GM19455 (cell line): ENCODE data around the gene TNNT1.

Experiments
- ATAC-seq: cut with Tn5 transposase; IDR thresholded peaks from one replicate; pipeline ENCODE4 v1.9.1; 2021; ENCODE audit not compliant: unreplicated experiment

Gene TNNT1

GRCh38 chr19:55146078-55146704 is 2.8 kb downstream of the TNNT1 start:
- no peak for ATAC-seq

GRCh38 chr19:55145232-55145631 is 3.8 kb downstream of the TNNT1 start:
- ATAC-seq: no peak

- no peak for ATAC-seq
Measured at GRCh38 chr19:55141696-55142095, 7.3 kb downstream of the TNNT1 start.

GRCh38 chr19:55137915-55138314 is 11.1 kb downstream of the TNNT1 start:
- ATAC-seq: no peak

- ATAC-seq: no peak
Measured at GRCh38 chr19:55136399-55137102, 12.5 kb downstream of the TNNT1 start.

- ATAC-seq: no peak
Measured at GRCh38 chr19:55134736-55135135, 14.3 kb downstream of the TNNT1 start.

- ATAC-seq: no peak
Measured at GRCh38 chr19:55133639-55134444, 15.2 kb downstream of the TNNT1 start.

GRCh38 chr19:55132453-55133129 is 16.4 kb downstream of the TNNT1 start:
- ATAC-seq: no peak

- no peak for ATAC-seq
Measured at GRCh38 chr19:55131421-55131820, 17.6 kb downstream of the TNNT1 start.

- no peak for ATAC-seq
Measured at GRCh38 chr19:55119053-55119452, 30.0 kb downstream of the TNNT1 start.

- no peak for ATAC-seq
Measured at GRCh38 chr19:55118401-55118991, 30.5 kb downstream of the TNNT1 start.

GRCh38 chr19:55117663-55118391 is 31.2 kb downstream of the TNNT1 start:
- peak; percentile 84 for ATAC-seq

GRCh38 chr19:55116859-55117662 is 31.9 kb downstream of the TNNT1 start, which contains the start of gene PPP1R12C:
PPP1R12C (minus strand) TSS chr19:55117637; CDS start chr19:55117543, 94 bp downstream.
- ATAC-seq: peak; percentile 13

- no peak for ATAC-seq
Measured at GRCh38 chr19:55116232-55116858, 32.7 kb downstream of the TNNT1 start.

GRCh38 chr19:55115446-55116065 is 33.5 kb downstream of the TNNT1 start:
- no peak for ATAC-seq

- ATAC-seq: no peak
Measured at GRCh38 chr19:55114566-55115145, 34.4 kb downstream of the TNNT1 start.

- no peak for ATAC-seq
Measured at GRCh38 chr19:55113570-55114039, 35.4 kb downstream of the TNNT1 start.
